Central memory CD8-positive, alpha-beta T cell (primary cell): Measurements from ENCODE around the gene MIPOL1.

Experiments
- ATAC-seq: fragments of 150-1000 bp; cut with Tn5 transposase; replicated peaks from 2 replicates; pipeline ENCODE4 v1.10.0; 2022; ENCODE audit warnings: mild to moderate bottlenecking, moderate FRiP score, moderate number of reproducible peaks; ENCODE audit not compliant: poor library complexity, severe bottlenecking; ENCODE audit errors: extremely low read depth
- DNase-seq, 2 donors: peaks; one replicate each; pipeline ENCODE4 v3.0.0; 2021; ENCODE audit warnings: low spot score in 2 of 2
- H3K27ac Mint-ChIP-seq: one replicate; pipeline ENCODE4 v1.8.0; 2022; ENCODE audit warnings: low read depth, mild to moderate bottlenecking, moderate library complexity, mixed read lengths
- H3K27me3 Mint-ChIP-seq: one replicate; pipeline ENCODE4 v1.8.0; 2022; ENCODE audit warnings: mixed read lengths
- H3K36me3 Mint-ChIP-seq: one replicate; pipeline ENCODE4 v1.8.0; 2022; ENCODE audit warnings: mild to moderate bottlenecking, moderate library complexity, mixed read lengths; ENCODE audit not compliant: insufficient read depth
- H3K4me1 Mint-ChIP-seq: one replicate; pipeline ENCODE4 v1.8.0; 2022; ENCODE audit warnings: mixed read lengths
- H3K4me3 Mint-ChIP-seq: one replicate; pipeline ENCODE4 v1.8.0; 2022; ENCODE audit warnings: mild to moderate bottlenecking, moderate library complexity, mixed read lengths
- H3K9me3 Mint-ChIP-seq: one replicate; pipeline ENCODE4 v1.8.0; 2022; ENCODE audit warnings: mixed read lengths

The MIPOL1 gene

DNA sequence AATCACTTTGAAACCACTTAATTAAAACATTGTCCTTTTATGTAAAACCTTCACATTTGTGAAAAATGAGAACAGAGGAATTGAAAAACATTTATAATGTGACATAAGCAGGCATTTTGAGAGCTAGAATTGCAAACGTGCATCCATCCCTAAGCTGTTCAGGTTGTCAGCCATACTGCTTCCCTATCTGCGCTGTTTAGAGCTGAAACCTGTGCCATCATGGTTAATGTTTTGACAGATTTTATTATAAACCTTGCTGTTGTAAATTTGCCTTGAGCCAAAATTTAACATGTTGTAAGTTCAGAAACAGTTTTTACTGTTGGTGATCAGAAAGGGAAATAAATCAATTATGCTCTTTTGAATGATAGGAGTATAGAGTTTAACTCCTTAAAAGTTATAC is 365.5 kb downstream of the MIPOL1 start:
- peaks cover 7% of the 10 kb centered on the region for H3K9me3 Mint-ChIP-seq
- H3K27me3 Mint-ChIP-seq, result no peaks in the 10 kb centered on the region
- ATAC-seq, result no peak
- no peaks in the 10 kb centered on the region for H3K4me1 Mint-ChIP-seq
- DNase-seq, result no peak
- no peak overlapping the region for H3K4me3 Mint-ChIP-seq
- no peak overlapping the region for H3K27ac Mint-ChIP-seq
- H3K36me3 Mint-ChIP-seq, result no peaks in the 10 kb centered on the region

DNA sequence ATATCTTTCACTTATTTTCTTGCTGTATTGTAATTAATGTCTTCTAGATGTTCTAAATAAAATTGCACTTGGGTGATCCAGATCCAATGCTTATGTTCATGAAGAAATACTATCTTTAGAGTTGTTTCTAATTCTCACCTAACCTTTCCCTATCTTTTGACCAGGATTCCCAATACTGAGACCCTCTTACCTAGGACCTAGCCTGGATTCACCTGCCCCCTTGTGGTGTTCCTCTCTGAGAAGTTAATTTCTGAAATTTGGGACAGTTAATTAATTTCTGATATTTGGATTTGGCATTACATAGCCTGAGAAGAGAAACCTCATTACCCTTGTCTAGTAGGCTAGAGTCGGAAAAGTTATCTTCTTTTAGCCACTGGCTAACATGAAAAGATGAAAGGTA is 367.8 kb downstream of the MIPOL1 start:
- H3K9me3 Mint-ChIP-seq, result no peaks in the 10 kb centered on the region
- no peaks in the 10 kb centered on the region for H3K4me1 Mint-ChIP-seq
- H3K27me3 Mint-ChIP-seq, result no peaks in the 10 kb centered on the region
- no peak for ATAC-seq
- no peak for DNase-seq
- H3K4me3 Mint-ChIP-seq, result no peak overlapping the region
- no peaks in the 10 kb centered on the region for H3K36me3 Mint-ChIP-seq
- no peak overlapping the region for H3K27ac Mint-ChIP-seq

DNA sequence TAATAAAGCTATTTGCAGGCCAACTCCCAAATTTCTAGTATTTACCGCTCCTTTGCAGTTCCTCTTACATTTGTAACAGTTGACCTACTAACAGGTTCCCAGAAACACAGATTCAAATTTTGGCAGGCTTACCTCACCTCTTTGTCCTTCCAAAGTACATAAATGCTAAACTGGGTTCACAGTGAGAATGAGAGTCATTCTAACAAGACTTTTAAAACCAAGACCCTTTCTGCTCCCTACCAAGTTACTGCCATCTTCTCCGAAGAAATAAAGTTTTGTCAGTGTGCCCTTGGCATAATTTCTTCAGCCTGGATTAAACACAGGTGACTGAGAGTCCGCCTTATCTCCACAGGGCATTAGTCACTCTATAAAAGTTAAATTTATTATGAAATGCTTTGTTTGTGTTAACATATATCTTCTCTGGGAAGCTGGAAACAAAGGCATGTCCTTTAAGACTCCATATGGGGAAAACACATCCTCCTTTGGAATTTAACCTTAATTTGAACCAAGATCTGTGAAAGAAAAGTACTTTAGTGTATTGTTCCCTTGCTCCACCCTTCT is 369.2 kb downstream of the MIPOL1 start:
- H3K27me3 Mint-ChIP-seq, result no peaks in the 10 kb centered on the region

DNA sequence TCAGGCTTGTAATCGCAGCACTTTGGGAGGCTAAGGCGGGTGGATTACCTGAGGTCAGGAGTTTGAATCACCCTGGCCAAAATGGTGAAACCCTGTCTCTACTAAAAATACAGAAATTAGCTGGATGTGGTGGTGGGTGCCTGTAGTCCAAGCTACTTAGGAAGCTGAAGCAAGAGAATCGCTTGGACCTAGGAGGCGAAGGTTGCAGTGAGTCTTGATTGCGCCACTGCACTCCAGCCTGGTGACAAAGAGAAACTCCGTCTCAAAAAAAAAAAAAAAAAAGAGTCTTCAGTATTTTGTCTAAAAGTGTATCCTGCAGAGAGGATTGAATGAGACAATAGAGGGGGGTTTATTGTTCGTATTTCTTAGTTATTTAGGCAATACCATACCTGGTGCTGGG is 372.0 kb downstream of the MIPOL1 start:
- DNase-seq (no peak), ATAC-seq (no peak)
- Mint-ChIP-seq H3K4me1 (no peaks in the 10 kb centered on the region), H3K36me3 (no peaks in the 10 kb centered on the region), H3K9me3 (peaks cover 22% of the 10 kb centered on the region), H3K27ac (no peak overlapping the region), H3K27me3 (no peaks in the 10 kb centered on the region), H3K4me3 (no peak overlapping the region)

More for the DNA sequence above, 369.2 kb downstream of the MIPOL1 start:
- Mint-ChIP-seq H3K27ac (no peak overlapping the region), H3K9me3 (peaks cover 9% of the 10 kb centered on the region), H3K36me3 (no peaks in the 10 kb centered on the region), H3K4me3 (no peak overlapping the region), H3K4me1 (no peaks in the 10 kb centered on the region)
- DNase-seq (no peak), ATAC-seq (no peak)

DNA sequence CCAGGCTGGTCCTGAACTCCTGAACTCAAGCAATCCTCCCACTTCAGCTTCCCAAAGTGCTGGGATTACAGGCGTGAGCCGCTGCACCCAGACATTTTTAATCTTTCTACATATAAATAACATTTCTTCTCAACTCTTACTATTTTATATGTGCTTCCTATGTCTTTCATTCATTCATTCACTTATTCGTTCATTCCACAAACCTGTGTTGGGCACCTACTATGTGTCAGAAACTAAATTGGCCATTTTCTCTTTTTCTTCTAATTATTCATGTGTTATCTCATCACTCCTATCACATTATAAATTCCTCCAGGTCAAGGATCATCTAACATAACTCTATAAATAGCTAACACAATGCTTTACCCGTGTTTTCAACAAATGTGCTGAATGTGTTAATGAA is 373.7 kb downstream of the MIPOL1 start:
- Mint-ChIP-seq H3K27ac (no peak overlapping the region), H3K36me3 (no peaks in the 10 kb centered on the region), H3K9me3 (peaks cover 30% of the 10 kb centered on the region), H3K4me1 (no peaks in the 10 kb centered on the region), H3K27me3 (no peaks in the 10 kb centered on the region), H3K4me3 (no peak overlapping the region)
- DNase-seq (no peak), ATAC-seq (no peak)

DNA sequence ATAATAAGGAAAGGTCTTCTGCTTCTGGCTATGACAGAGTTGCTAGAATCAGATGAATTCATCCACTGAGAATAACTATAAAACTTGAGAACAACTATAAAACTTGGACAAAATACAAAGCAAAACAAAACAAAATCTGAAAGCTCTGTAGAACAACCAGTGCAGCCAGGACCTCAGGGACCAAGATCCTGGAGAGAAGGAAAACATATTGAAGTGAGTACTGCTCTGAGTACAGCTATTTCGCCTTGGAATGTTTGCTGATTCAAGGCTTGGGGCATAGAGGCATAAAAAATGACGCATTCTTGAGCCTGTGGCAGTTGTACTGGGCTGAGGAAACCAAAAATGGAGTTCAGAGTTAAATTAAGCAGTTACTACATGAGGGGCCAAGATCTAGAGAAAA is 375.6 kb downstream of the MIPOL1 start:
- Mint-ChIP-seq H3K27ac (no peak overlapping the region), H3K4me3 (no peak overlapping the region), H3K9me3 (peaks cover 40% of the 10 kb centered on the region), H3K36me3 (no peaks in the 10 kb centered on the region), H3K4me1 (no peaks in the 10 kb centered on the region), H3K27me3 (no peaks in the 10 kb centered on the region)
- DNase-seq (no peak), ATAC-seq (no peak)

DNA sequence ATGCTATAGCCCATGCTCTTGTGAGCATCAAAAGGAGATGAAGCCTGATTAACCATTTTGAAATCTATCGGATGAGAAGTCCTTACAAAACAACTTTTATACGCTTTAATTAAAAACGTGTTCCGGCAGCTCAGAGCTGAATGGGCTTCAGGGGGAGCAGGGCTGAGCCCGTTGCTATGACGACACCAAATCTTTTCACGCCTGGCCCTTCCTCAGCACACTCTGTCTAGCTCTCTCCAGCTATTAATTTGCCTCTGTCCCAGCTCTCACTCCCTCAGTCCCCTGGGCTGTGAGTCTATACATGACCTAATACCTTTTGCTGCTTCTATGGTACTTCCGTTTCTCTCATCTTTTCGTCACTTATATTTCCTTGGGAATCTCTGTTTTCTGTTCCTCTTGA is 381.5 kb downstream of the MIPOL1 start:
- no peaks in the 10 kb centered on the region for H3K36me3 Mint-ChIP-seq
- H3K4me1 Mint-ChIP-seq, result no peaks in the 10 kb centered on the region
- no peak overlapping the region for H3K4me3 Mint-ChIP-seq
- H3K9me3 Mint-ChIP-seq, result peaks cover 24% of the 10 kb centered on the region
- no peaks in the 10 kb centered on the region for H3K27me3 Mint-ChIP-seq
- DNase-seq (no peak), ATAC-seq (no peak)
- H3K27ac Mint-ChIP-seq, result no peak overlapping the region

DNA sequence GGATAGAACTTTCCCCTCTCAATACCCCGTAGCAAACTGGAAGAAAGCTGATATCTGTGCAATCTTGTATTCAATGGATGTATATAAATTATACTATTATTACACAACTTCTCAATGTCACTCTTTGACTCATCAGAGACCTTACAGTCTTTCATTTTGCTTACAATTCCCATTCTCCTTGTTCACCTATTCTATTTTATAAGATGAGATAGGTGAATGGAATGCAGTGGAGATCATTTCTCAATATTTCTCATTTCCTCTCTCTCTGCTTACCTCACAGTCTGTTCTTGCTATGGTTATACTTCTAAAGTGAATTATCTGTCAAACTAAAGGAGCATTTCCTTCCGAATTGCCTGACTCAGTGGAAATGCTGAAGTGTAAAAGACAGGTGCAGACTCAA is 382.4 kb downstream of the MIPOL1 start:
- DNase-seq (no peak), ATAC-seq (no peak)
- H3K36me3 Mint-ChIP-seq, result no peaks in the 10 kb centered on the region
- H3K27me3 Mint-ChIP-seq, result peaks cover 2% of the 10 kb centered on the region
- H3K4me3 Mint-ChIP-seq, result no peak overlapping the region
- H3K27ac Mint-ChIP-seq, result no peak overlapping the region
- H3K9me3 Mint-ChIP-seq, result peaks cover 15% of the 10 kb centered on the region
- H3K4me1 Mint-ChIP-seq, result no peaks in the 10 kb centered on the region

DNA sequence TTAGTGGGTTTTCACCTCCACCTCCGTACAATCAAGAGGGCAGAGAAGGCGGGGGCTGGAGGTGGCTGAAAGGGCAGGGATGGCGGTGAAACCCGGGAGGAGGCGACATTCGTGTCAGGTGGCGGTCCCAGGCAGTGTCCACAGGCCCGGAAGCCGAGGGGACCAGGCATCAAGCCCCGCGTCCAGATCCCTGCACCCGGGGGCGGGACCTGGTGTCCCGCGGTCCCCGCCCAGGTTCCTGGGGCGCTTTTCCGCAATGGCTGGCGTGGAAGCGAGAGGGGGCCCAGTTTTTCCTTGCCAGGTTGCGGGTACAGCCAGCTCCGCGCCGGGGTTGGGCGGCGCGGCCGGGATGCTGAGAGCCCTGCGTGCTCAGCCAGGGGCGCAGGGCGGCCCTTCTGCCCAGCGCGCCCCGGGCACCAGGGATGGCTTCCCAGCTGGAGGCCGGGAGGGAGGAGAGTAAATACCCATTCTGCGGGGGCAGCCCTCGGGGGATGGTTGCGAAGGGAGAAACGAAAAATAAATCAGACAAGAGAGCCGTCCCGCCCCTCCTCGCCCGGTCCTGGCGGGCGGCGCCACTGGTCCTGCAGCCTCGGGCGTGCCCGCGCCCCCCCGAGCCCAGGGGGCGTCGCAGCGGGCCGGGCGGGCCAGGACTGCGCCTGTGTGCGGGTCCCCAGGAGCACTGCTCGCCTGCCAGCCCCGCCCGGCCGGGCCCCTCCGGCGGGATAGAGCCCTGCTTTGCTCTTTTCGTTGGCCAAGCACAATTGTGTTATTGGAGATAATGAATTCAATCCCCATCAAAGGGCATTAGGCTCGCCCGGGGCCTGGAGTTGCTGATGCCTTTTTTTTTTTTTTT is 385.8 kb downstream of the MIPOL1 start:
- peak; percentile 10 for ATAC-seq
- DNase-seq, result no peak
- Mint-ChIP-seq H3K4me1 (no peaks in the 10 kb centered on the region), H3K4me3 (no peak overlapping the region), H3K27me3 (peaks cover 29% of the 10 kb centered on the region), H3K27ac (no peak overlapping the region), H3K36me3 (no peaks in the 10 kb centered on the region), H3K9me3 (peaks cover 10% of the 10 kb centered on the region)

DNA sequence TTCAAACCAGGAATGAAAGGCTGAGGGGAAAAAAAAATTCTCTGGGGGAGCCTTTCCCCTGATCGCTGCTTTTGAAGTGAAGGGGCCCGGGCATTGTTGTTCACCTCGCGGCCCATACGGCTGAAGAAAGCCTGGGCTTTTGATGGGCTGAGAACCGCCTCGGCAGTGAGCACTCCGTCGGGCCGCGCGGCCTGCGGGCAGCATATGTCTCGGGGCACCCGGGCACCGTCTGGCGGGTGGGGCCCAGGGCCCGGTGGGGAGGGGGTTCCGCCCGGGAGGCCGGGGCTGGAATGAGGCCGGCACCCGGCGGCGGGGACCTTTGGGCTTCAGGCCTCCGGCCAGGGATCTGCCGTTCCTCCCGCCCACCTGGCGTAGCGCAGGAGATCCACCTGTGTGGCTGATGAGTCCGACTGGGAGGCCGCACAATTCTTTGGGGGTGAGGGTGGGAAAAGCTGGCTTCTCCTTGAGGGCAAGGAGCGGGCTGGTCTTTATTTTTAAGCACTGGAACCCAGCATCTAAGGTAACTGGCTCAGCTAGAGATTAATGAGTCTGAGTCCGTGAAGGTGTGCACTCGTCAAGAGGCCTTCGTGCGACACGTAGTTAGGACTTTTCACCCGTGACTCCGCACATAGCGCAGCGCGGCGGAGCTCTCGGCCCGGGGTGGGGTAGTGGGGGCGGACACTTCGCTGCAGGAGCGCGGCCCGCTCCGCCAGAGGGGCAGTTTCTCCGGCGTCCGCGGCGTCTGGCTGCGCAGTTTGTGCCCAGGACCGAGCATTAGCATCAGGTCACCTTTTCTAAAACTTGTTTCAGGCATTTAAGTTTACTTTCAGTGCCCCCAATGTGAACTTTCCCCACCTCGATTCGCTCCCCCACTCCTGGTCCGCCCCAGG is 386.7 kb downstream of the MIPOL1 start:
- ATAC-seq (no peak), DNase-seq (no peak)
- Mint-ChIP-seq H3K4me1 (no peaks in the 10 kb centered on the region), H3K27me3 (peaks cover 38% of the 10 kb centered on the region), H3K4me3 (no peak overlapping the region), H3K36me3 (no peaks in the 10 kb centered on the region), H3K27ac (no peak overlapping the region), H3K9me3 (peaks cover 16% of the 10 kb centered on the region)

DNA sequence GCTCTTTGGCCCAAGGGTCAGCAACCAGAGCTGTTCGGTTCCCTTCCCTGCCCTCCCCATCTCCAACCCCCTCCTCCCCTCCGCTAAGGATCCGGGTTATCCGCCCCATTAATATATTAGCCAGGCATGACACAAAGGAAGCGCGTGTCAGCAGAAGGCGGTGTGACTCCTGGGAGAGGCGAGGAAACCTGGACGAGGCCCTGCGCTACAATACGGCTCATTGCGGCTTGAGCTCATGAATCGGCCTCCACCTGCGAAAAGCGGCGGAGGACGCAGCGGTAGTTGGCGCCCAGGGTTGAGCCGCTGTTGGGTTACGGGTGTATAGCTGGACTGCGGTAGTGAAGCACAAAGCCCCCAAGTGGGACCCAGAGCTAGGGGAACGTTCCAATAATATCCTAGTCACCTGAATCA is 387.4 kb downstream of the MIPOL1 start:
- H3K4me3 Mint-ChIP-seq, result no peak overlapping the region
- peaks cover 16% of the 10 kb centered on the region for H3K9me3 Mint-ChIP-seq
- H3K27me3 Mint-ChIP-seq, result peaks cover 38% of the 10 kb centered on the region
- ATAC-seq (no peak), DNase-seq (no peak)
- no peaks in the 10 kb centered on the region for H3K36me3 Mint-ChIP-seq
- H3K27ac Mint-ChIP-seq, result no peak overlapping the region
- H3K4me1 Mint-ChIP-seq, result no peaks in the 10 kb centered on the region

DNA sequence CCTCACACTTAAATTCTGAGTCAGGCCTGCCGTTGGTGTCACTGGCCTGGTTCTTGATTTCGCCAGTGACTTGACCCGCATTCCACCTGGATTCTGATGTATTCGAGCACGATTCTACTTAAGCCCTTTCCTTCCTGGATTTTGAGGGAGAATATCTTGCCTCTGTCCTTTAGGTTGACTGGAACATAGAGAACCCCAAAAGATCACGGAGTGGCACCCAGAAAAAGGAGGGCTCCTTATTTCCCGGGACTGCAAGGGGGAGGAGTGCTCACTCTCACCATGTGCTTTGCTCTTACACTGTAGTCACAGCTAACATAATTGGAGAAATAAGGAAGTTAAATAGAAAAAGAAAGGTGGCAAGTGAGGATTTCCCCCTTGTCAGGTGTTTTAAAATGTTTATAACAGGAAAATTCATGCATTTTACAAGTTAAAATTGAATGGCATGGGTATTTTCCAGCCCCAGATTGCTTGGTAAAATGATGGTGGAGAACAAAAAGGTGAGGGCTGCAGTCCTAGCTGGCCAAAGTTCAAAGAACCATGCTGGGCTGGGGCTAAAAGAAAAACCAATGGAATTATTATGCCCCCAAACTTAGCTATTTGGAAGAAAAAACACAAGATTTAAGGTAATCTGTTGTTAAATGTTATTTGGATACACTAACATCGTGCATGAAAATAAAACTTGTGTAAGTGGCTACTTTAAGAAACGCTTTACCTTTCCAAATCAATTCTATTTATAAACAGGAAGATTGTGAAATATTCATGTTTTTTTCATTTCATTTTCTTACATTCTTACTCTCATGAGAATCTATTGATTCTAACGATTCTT is 388.4 kb downstream of the MIPOL1 start:
- H3K4me1 Mint-ChIP-seq, result no peaks in the 10 kb centered on the region
- ATAC-seq (no peak), DNase-seq (no peak)
- H3K27ac Mint-ChIP-seq, result no peak overlapping the region
- no peaks in the 10 kb centered on the region for H3K36me3 Mint-ChIP-seq
- peaks cover 48% of the 10 kb centered on the region for H3K27me3 Mint-ChIP-seq
- H3K9me3 Mint-ChIP-seq, result peaks cover 16% of the 10 kb centered on the region
- no peak overlapping the region for H3K4me3 Mint-ChIP-seq
